ENCODE measurements around the gene PTPRCAP.

GRCh38 chr11:67423891-67424613 lies 13.4 kb downstream of the PTPRCAP start:
- TF ChIP-seq TAF1 (IDR thresholded peaks at IDR 0.05; ENCODE audit: borderline replicate concordance, insufficient read depth, low read length) (no peak), POLR2AphosphoS5 (IDR thresholded peaks at IDR 0.05; ENCODE audit: low read depth, low read length) (no peak), REST (IDR thresholded peaks at IDR 0.05; ENCODE audit: insufficient read depth in 1 of 2, low read depth in 2 of 2, low read length in 2 of 2) (no peak), SIN3A (IDR thresholded peaks at IDR 0.05; ENCODE audit: borderline replicate concordance, insufficient read depth, low read length) (no peak)
